Measurements from ENCODE around the gene BATF.
"Not testable (repeated sequence)": the region's sequence is repeated elsewhere in the genome, so short reads cannot be mapped to it uniquely, and the experiment has no call there.

BATF gene, protein sequence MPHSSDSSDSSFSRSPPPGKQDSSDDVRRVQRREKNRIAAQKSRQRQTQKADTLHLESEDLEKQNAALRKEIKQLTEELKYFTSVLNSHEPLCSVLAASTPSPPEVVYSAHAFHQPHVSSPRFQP

DNA sequence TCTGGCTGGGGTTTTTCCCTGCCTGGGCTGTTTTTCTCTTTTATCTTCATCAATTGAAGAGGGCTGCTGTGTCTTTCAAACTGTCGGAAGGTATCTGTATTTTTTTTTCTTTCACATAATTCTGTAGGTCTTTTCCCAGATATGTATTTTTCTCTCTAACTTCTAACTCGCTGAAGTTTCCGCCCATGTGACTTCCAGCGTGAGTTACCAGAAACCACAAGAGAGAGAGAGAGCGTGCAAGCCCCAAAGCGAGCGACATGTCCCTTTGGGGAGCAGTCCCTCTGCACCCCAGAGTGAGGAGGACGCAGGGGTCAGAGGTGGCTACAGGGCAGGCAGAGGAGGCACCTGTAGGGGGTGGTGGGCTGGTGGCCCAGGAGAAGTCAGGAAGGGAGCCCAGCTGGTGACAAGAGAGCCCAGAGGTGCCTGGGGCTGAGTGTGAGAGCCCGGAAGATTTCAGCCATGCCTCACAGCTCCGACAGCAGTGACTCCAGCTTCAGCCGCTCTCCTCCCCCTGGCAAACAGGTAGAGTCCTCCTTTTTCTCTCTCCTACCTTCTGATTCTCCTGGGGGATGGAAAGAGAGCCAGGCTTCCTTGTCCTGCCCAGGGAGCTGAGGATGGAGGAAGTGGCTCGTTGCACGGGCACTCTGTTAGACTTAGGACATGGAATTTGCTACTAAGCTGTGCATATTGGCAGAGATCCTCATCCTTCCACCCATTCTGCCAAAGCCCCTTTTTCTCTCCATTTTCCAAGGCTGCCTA, at the start of gene BATF:
Gene BATF (plus strand): TSS at position 246 of the 759 bp plus-strand sequence. CDS start 214 bp downstream, at position 460.
- no peak for TF ChIP-seq Cebpa-rat (IDR thresholded peaks at IDR 0.05)
- Histone ChIP-seq H3K27ac (peak within 1 kb of the TSS; percentile 73 to 91 (median 80)), H3K4me3 (peak within 1 kb of the TSS; percentile 54 to 79 (median 66)), H3K4me1 (peaks cover 45 to 67% (median 51%) of the 10 kb centered on the region in 10 experiments), H3K4me2 (peak within 1 kb of the TSS; percentile 89 to 100 (median 95)), H3K27me3 (no peaks in the 10 kb centered on the region; a peak in 1 of 22 replicates), H3K36me3 (peaks cover 0 to 32% (median 20%) of the 10 kb centered on the region in 11 experiments; a peak in 14 of 22 replicates), H3K9ac (peak within 1 kb of the TSS; percentile 70 to 82 (median 78)), H4K20me1 (peaks cover 0 to 34% (median 0%) of the 10 kb centered on the region in 11 experiments; a peak in 4 of 22 replicates), H3K9me3 (replicated peaks in 1 of 11) (no peaks in the 10 kb centered on the region)

DNA sequence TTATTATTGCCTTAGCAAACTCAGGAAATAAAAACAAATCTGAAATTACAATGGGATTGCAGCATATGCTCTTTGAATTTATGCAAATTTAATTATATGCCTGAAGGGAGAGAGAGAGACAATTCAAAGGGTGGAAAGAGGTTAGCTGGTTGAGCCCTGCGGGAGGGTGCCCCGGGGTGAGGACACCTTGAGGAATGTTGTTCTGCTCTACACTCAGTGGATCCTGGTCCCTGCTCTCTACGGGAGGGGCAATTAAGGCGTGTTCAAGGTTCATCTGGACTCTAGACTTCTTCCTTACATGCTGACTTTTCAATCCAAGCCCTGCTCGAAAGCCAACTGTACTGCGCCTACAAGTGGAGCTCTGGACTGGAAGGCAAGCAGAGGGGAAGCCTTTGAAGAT, 48.1 kb upstream of the BATF start:
- not testable (repeated sequence) for H3K27ac ChIP-seq; H3K9me3 ChIP-seq (replicated peaks in 1 of 11); H3K27me3 ChIP-seq; H3K9ac ChIP-seq; H3K4me2 ChIP-seq; H3K4me3 ChIP-seq
- Histone ChIP-seq H3K36me3 (peaks cover 32 to 75% (median 39%) of the 10 kb centered on the region in 11 experiments), H3K4me1 (peaks cover 6 to 37% (median 27%) of the 10 kb centered on the region in 10 experiments), H4K20me1 (peaks cover 0 to 38% (median 6%) of the 10 kb centered on the region in 11 experiments; a peak in 10 of 22 replicates)

DNA sequence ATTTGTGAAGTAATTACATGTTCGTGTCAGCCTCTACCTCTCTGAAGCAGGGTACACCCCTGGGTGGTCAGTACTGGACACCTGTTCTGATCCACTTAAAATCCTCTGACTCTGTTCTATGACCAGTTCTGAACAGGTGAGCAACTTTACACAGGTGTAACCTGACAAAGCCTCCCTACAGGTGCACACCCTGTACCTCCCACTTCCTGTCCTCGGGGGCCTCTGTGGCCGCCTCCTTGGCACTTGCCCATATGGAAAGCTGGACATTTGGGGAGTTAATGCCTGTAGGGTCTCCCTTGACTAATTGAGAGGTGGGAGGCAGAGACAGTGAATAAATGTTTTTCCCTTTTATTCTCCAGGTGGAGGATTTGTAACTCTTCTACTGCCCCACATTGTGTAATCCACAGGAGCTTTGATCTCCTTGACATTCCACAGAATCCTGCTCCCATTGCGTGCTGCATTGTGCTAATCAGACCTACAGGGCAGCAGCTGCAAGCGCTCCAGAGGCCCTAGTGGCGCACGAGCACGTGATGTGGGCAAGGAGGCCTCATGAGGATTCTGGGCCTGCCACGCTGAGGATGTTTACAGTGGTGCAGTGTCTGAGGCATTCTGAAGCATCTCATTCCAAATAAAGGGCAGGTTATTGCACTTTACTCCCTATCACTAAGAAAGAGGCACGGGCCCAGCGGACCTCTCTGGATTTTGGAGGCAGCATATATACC, 45.8 kb upstream of the BATF start:
- no peak overlapping the region for H3K4me3 ChIP-seq
- peaks cover 0 to 15% (median 0%) of the 10 kb centered on the region in 11 experiments; a peak in 2 of 22 replicates for H4K20me1 ChIP-seq
- no peak for TF ChIP-seq Cebpa-rat (IDR thresholded peaks at IDR 0.05)
- no peaks in the 10 kb centered on the region for H3K27me3 ChIP-seq
- peak overlapping the region in 1 of 11 experiments; percentile 8; a peak in 1 of 22 replicates for H3K27ac ChIP-seq
- peaks cover 9 to 51% (median 16%) of the 10 kb centered on the region in 11 experiments for H3K36me3 ChIP-seq
- H3K9me3 ChIP-seq (replicated peaks in 1 of 11): no peaks in the 10 kb centered on the region
- H3K4me2 ChIP-seq: peak overlapping the region; percentile 5 to 73 (median 55); a peak in 20 of 22 replicates
- H3K4me1 ChIP-seq: peaks cover 6 to 18% (median 15%) of the 10 kb centered on the region in 10 experiments
- H3K9ac ChIP-seq: peak overlapping the region in 2 of 11 experiments; percentile 1 to 19; a peak in 1 of 22 replicates

DNA sequence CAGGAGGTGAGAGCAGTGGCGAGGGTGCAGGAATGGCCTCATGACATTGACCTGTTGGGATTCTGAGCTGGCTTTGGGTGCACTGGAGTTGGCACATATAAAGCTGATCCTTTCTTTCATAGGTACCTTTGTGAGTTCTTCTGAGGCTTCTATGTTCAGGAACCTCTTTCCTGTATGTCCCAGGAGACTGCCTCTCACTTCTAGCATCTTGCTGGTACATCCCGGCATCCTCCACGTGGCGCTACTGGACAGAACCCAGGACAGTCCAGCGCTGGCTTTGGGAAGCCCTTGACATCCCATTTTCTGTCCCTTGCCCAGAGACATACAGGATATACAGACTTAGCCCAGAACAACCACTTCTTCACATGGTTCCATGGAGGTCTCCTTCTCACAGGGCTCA, 44.4 kb upstream of the BATF start:
- Histone ChIP-seq H3K4me3 (no peak overlapping the region), H3K4me1 (peaks cover 6 to 18% (median 15%) of the 10 kb centered on the region in 10 experiments), H3K9me3 (replicated peaks in 1 of 11) (no peaks in the 10 kb centered on the region), H3K36me3 (peaks cover 0 to 37% (median 2%) of the 10 kb centered on the region in 11 experiments; a peak in 13 of 22 replicates), H3K27me3 (no peaks in the 10 kb centered on the region), H3K4me2 (0 out of 22 replicates have a peak overlapping the region, but pooled peaks of 1 of the 11 experiments have one; percentile 73), H3K9ac (no peak overlapping the region), H3K27ac (no peak overlapping the region), H4K20me1 (peaks cover 0 to under 1% (median 0%) of the 10 kb centered on the region in 11 experiments; a peak in 1 of 22 replicates)
- no peak for TF ChIP-seq Cebpa-rat (IDR thresholded peaks at IDR 0.05)

DNA sequence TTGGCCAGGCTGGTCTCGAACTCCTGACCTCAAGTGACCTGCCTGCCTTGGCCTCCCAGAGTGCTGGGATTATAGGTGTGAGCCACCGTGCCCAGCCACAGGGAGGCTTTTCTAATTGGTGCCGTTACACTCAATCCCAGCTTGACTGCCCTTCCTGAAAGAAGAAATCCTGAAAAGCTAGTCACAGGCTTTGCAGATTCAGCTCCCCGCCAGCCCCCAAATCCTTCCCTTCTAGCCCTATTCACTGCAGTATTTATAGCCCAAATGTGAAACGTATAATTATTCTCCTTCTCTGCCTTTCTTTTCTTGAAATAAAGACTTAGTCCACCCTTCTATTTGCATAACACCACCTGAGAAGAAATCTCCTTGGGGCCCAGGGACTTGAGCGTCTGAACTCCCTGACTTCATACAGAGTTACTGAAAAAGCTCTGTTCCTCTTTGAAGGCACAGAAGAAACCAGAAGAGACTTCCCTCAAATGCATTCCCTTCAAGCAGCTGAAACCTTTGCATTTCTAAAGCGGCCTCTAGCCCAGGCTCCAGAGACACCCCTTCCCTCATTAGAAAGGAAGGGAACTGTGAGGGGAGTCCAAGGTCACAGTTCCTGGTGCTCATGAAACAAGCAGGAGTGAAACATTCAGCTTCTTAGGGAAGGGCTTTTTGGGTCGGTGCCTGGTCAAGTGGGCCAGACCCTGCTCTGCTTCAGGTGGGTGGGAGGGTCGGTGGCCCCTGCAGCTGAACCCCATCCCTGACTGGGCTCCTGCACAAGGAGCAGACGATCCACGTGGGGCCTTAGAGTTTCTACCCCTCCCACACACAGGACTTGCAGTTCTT, 42.3 kb upstream of the BATF start:
- H3K27me3 ChIP-seq: no peaks in the 10 kb centered on the region
- no peak overlapping the region for H3K4me2 ChIP-seq
- H3K27ac ChIP-seq: no peak overlapping the region
- TF ChIP-seq Cebpa-rat (IDR thresholded peaks at IDR 0.05): no peak
- H3K4me3 ChIP-seq: no peak overlapping the region
- no peaks in the 10 kb centered on the region for H4K20me1 ChIP-seq
- H3K9me3 ChIP-seq (replicated peaks in 1 of 11): peaks cover 0 to 5% (median 0%) of the 10 kb centered on the region in 11 experiments; a peak in 4 of 22 replicates
- 0 out of 22 replicates have a peak overlapping the region, but pooled peaks of 1 of the 11 experiments have one; percentile 17 for H3K9ac ChIP-seq
- peaks cover 0 to 16% (median 0%) of the 10 kb centered on the region in 11 experiments; a peak in 3 of 22 replicates for H3K36me3 ChIP-seq
- peaks cover 6 to 18% (median 15%) of the 10 kb centered on the region in 10 experiments for H3K4me1 ChIP-seq

DNA sequence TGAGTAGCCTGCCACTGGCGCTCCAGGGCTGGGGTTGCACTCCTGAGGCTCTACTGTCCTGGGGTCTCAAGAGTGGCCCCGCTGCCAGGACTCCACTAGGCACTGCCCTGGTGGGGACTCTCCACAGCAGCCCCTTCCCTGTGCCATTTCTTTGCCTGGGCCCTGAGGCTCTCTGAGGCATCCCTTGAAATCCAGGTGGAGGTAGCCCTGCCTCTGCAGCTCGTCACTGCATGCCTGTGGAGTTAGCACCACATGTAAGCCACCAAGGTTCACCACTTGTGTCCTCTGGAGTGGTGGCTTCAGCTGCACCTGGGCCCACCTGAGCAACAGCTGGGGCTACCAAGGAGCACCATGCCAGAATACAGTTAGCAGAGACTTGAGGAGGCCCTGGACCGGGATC, 39.9 kb upstream of the BATF start:
- Histone ChIP-seq H3K9ac (no peak overlapping the region), H3K4me2 (no peak overlapping the region), H3K4me3 (no peak overlapping the region), H3K36me3 (no peaks in the 10 kb centered on the region), H3K27me3 (no peaks in the 10 kb centered on the region), H3K4me1 (peaks cover 0 to 6% (median 3%) of the 10 kb centered on the region in 10 experiments; a peak in 6 of 20 replicates), H4K20me1 (no peaks in the 10 kb centered on the region), H3K9me3 (replicated peaks in 1 of 11) (peaks cover 0 to 10% (median 0%) of the 10 kb centered on the region in 11 experiments; a peak in 4 of 22 replicates), H3K27ac (no peak overlapping the region)
- TF ChIP-seq Cebpa-rat (IDR thresholded peaks at IDR 0.05): no peak

DNA sequence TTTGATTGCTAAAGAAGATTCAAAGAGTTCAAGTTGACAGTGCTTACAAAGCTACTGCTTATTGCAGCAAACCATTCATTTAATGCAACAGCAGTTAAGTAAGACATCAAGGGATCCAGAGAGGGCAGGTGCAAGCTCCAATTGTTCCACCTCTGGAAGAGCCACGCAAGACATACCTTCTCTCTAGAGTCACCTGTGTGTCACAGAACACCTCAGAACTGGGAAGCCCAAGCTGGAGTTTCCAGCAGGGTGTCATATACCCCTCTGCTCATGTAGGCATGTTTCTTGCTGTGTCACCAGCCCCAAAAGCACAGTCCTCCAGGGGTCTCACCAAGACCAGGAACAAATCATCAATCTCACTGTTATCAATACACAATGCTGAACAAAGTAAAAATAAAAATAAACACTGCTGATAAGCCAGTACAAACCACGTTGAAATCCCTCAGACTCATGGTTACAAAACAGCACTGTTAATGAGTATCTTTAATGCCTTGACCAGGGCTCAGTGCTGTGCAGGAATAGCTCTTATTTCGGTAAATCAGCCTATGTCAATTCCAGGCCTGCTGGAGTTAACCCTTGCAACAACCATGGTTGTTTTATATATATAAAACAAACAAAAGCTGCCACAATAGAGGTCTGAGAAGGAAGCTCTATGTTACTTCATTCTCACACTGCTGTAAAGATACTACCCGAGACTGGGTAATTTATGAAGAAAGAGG, 37.4 kb upstream of the BATF start:
- H3K9ac ChIP-seq: no peak overlapping the region
- no peaks in the 10 kb centered on the region for H3K36me3 ChIP-seq
- no peak overlapping the region for H3K4me2 ChIP-seq
- peaks cover 0 to 10% (median 0%) of the 10 kb centered on the region in 11 experiments; a peak in 4 of 22 replicates for H3K9me3 ChIP-seq (replicated peaks in 1 of 11)
- no peaks in the 10 kb centered on the region for H3K27me3 ChIP-seq
- H3K4me1 ChIP-seq: peaks cover 0 to 7% (median 2%) of the 10 kb centered on the region in 10 experiments; a peak in 3 of 20 replicates
- TF ChIP-seq Cebpa-rat (IDR thresholded peaks at IDR 0.05): no peak
- no peak overlapping the region for H3K27ac ChIP-seq
- no peaks in the 10 kb centered on the region for H4K20me1 ChIP-seq
- H3K4me3 ChIP-seq: no peak overlapping the region

Measured in BLaER1 treated with 17β-estradiol and CSF1 and Interleukin-3, amounts not matched to agents 10 nM and 100 nM (cell line).